GM18517 (cell line): ENCODE results near the gene ADAMTS12.
"Not testable (repeated sequence)": the region's sequence is repeated elsewhere in the genome, so short reads cannot be mapped to it uniquely, and the experiment has no call there.

Source experiments
- ATAC-seq: cut with Tn5 transposase; IDR thresholded peaks from one replicate; pipeline ENCODE4 v1.9.1; 2021; ENCODE audit warnings: mild to moderate bottlenecking, moderate library complexity; ENCODE audit not compliant: unreplicated experiment

Gene ADAMTS12

GRCh38 chr5:33914844-33915243 lies 23.1 kb upstream of the ADAMTS12 start:
- not testable (repeated sequence) for ATAC-seq

- ATAC-seq = not testable (repeated sequence)
These were observed 14.5 kb upstream of the ADAMTS12 start for GRCh38 chr5:33906248-33906647.

- no peak for ATAC-seq
These were observed 13.6 kb upstream of the ADAMTS12 start for GRCh38 chr5:33905381-33905780.

GRCh38 chr5:33903118-33903517 lies 11.3 kb upstream of the ADAMTS12 start:
- ATAC-seq = no peak

GRCh38 chr5:33901156-33901555 lies 9.4 kb upstream of the ADAMTS12 start:
- no peak for ATAC-seq

GRCh38 chr5:33894566-33894965 lies 2.8 kb upstream of the ADAMTS12 start:
- ATAC-seq = no peak

- ATAC-seq = no peak
These were observed 889 bp upstream of the ADAMTS12 start for GRCh38 chr5:33892620-33893137.

GRCh38 chr5:33891446-33891787 lies 373 bp downstream of the ADAMTS12 start:
- ATAC-seq = no peak

GRCh38 chr5:33890131-33891032 lies 1.4 kb downstream of the ADAMTS12 start:
- ATAC-seq = no peak

- no peak for ATAC-seq
These were observed 3.2 kb downstream of the ADAMTS12 start for GRCh38 chr5:33888587-33888986.

- ATAC-seq = no peak
These were observed 4.5 kb downstream of the ADAMTS12 start for GRCh38 chr5:33887268-33887667.

GRCh38 chr5:33886283-33886682 lies 5.5 kb downstream of the ADAMTS12 start:
- no peak for ATAC-seq

GRCh38 chr5:33885679-33886078 lies 6.1 kb downstream of the ADAMTS12 start:
- no peak for ATAC-seq

GRCh38 chr5:33883482-33883881 lies 8.3 kb downstream of the ADAMTS12 start:
- no peak for ATAC-seq

- no peak for ATAC-seq
These were observed 11.5 kb downstream of the ADAMTS12 start for GRCh38 chr5:33880319-33880718.

- no peak for ATAC-seq
These were observed 14.3 kb downstream of the ADAMTS12 start for GRCh38 chr5:33877449-33877848.

GRCh38 chr5:33867241-33867640 lies 24.5 kb downstream of the ADAMTS12 start:
- no peak for ATAC-seq

- not testable (repeated sequence) for ATAC-seq
These were observed 32.6 kb downstream of the ADAMTS12 start for GRCh38 chr5:33859177-33859576.

- peak; percentile 87 for ATAC-seq
These were observed 34.8 kb downstream of the ADAMTS12 start for GRCh38 chr5:33857037-33857436.

- ATAC-seq = no peak
These were observed 36.4 kb downstream of the ADAMTS12 start for GRCh38 chr5:33855396-33855795.

- no peak for ATAC-seq
These were observed 37.0 kb downstream of the ADAMTS12 start for GRCh38 chr5:33854733-33855151.

GRCh38 chr5:33852837-33853236 lies 39.0 kb downstream of the ADAMTS12 start:
- no peak for ATAC-seq
